LNCaP clone FGC (cell line): ENCODE data around the gene LMX1B.

Experiments
- DNase-seq: peaks from one replicate; pipeline ENCODE4 v3.0.0-alpha.2; 2011; ENCODE audit warnings: low read depth
- H3K4me3 ChIP-seq: 2 replicates; pipeline ENCODE4 v1.5.1; 2011; ENCODE audit warnings: mild to moderate bottlenecking, low read depth, low read length, control low read depth
- TF ChIP-seq, protein P1 (sequence below): IDR thresholded peaks from 2 replicates; pipeline ENCODE4 v1.5.1; 2012; ENCODE audit warnings: mild to moderate bottlenecking; ENCODE audit not compliant: control insufficient read depth, insufficient read depth; ENCODE audit errors: extremely low read depth

Gene LMX1B

DNA sequence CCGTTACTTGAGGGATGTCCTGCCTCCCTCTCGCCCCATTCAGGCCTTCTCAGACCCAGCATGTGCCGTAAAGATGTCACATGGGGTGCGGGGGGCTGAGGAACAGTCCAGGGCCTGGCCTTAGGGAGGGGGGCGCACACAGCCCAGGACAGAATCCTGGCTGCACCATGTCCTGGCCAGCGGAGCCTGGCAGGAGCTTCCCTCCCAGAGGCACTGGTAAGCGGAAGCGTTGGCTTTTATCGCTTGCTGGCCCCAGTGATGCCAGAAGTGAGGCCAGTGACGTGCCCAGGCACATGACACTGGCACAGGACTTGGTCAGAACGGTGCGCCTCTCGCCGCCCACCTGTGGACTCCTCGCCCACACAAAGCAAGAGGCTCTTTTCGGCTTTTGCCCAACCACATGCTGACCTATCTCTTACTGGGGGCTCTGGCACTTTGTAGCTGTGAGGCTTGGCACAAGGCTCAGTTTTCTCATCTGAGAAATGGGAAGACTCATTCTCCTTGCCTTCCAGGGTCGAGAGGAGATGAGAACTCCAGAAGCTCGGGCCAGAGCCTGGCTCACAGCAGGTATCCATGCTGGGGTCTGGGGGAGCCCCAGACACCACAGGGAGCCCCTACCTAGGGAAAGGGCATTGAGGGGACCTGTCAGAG, 59.0 kb downstream of the LMX1B start:
- DNase-seq, result no peak
- TF ChIP-seq, protein P1, sequence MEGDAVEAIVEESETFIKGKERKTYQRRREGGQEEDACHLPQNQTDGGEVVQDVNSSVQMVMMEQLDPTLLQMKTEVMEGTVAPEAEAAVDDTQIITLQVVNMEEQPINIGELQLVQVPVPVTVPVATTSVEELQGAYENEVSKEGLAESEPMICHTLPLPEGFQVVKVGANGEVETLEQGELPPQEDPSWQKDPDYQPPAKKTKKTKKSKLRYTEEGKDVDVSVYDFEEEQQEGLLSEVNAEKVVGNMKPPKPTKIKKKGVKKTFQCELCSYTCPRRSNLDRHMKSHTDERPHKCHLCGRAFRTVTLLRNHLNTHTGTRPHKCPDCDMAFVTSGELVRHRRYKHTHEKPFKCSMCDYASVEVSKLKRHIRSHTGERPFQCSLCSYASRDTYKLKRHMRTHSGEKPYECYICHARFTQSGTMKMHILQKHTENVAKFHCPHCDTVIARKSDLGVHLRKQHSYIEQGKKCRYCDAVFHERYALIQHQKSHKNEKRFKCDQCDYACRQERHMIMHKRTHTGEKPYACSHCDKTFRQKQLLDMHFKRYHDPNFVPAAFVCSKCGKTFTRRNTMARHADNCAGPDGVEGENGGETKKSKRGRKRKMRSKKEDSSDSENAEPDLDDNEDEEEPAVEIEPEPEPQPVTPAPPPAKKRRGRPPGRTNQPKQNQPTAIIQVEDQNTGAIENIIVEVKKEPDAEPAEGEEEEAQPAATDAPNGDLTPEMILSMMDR, result no peak
- H3K4me3 ChIP-seq, result no peak overlapping the region

DNA sequence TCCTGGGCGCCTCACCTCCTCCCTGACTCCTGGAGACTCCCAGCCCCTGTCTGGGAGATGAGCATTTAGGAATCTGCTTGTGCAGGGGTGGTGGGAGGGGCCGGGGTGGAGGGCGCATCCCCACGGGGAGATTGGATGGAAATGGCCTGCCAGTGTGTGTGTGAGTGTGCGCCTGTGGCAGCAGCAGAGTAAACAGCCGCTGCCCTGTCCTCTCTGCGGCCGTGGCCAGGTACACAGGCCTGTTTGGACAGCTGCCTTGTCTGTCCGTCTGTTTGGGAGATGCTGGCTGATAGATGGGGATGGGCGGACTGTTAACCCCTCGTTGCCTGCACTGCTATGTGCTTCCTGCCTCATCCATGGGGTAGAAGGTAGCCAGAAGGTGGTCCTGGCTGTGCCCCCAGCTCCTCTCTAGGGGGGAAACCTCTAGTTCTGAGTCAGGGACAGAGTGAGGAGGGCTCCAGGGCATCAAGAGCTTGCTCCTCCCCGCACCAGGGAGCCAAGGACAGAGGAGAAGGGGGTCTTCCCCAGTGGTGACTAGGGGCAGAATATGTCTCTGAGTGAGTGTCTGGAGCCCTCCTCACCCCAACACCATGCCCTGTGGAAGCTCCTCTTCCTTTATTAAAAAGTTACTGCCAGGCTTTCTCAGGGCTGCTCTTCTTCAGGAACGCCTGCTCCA, 60.1 kb downstream of the LMX1B start:
- peak; percentile 70 for DNase-seq
- no peak overlapping the region for H3K4me3 ChIP-seq
- TF ChIP-seq, protein P1, result no peak

- no peak overlapping the region for H3K4me3 ChIP-seq
- TF ChIP-seq, protein P1, result no peak
- no peak for DNase-seq
These were observed 60.8 kb downstream of the LMX1B start for GRCh38 chr9:126674365-126675146.

GRCh38 chr9:126675147-126675467, 61.4 kb downstream of the LMX1B start:
- H3K4me3 ChIP-seq, result no peak overlapping the region
- TF ChIP-seq, protein P1, result no peak
- no peak for DNase-seq

- no peak overlapping the region for H3K4me3 ChIP-seq
- DNase-seq, result no peak
These were observed 62.5 kb downstream of the LMX1B start for GRCh38 chr9:126676102-126676684.

DNA sequence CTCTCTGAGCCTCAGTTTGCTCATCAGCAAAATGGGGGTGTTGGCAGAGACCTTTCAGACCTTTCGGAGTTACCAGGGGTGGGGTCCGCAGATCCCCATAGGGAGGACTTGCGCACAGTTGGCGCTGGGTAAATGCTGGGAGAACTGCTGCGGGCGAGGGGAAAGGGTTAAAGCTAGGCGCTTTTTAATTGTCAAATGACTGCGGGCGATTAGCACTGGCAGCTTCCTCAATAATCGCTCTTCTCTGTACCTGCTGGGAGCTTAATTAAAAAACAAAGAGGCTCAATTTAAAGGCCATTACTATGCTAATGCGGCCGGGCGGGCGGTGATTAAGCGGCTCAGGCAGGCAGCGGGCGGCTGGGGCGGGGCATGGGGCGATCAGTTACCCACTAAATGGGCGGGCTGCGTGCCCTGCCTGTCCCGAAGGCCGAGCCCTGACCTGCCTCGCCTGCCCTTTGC, 63.0 kb downstream of the LMX1B start:
- TF ChIP-seq, protein P1, result no peak
- no peak overlapping the region for H3K4me3 ChIP-seq
- no peak for DNase-seq

More at GRCh38 chr9:126676102-126676684, 62.5 kb downstream of the LMX1B start:
- TF ChIP-seq, protein P1, result no peak
